Right lobe of liver (tissue), 6 donors: ENCODE data around the gene GMPR. TPM values are rescaled to one million over a fixed set of nuclear protein-coding genes. Genes with fewer than 3 reads are reported as not detected.

Experiments
- ATAC-seq, 4 donors: fragments of 200-7000 bp; cut with Tn5 transposase; one replicate each; pipeline ENCODE4 v1.9.1; 2020; ENCODE audit warnings: mild to moderate bottlenecking in 4 of 4, moderate library complexity in 4 of 4
- DNase-seq, 3 donors: peaks; one replicate each; pipeline ENCODE4 v3.0.0-alpha.2; 2020
- H3K27ac ChIP-seq, 3 donors: fragments of 200-600 bp; one replicate each; pipeline ENCODE4 v1.8.0; 2022
- H3K27me3 ChIP-seq, 2 donors: fragments of 200-600 bp; one replicate each; pipeline ENCODE4 v1.8.0; 2022
- H3K36me3 ChIP-seq, 4 donors: fragments of 200-600 bp; sonication (generic) in 1 of 4; one replicate each; pipeline versions ENCODE4 v1.5.1 to v1.8.0; 2017 to 2022; ENCODE audit warnings: control low read depth in 1 of 4
- H3K4me1 ChIP-seq, 4 donors: fragments of 200-600 bp; sonication (generic) in 1 of 4; one replicate each; pipeline versions ENCODE4 v1.5.1 to v1.8.0; 2017 to 2022; ENCODE audit warnings: control low read depth in 1 of 4
- H3K4me3 ChIP-seq, 3 donors: fragments of 200-600 bp; one replicate each; pipeline ENCODE4 v1.8.0; 2022
- H3K9me3 ChIP-seq, 4 donors: fragments of 200-600 bp; sonication (generic) in 1 of 4; one replicate each; pipeline versions ENCODE4 v1.5.1 to v1.8.0; 2017 to 2022; ENCODE audit warnings: control low read depth in 1 of 4
- CTCF ChIP-seq, 4 donors: fragments of 200-600 bp in 3 of 4; fragments of 450-650 bp in 1 of 4; IDR thresholded peaks; one replicate each; pipeline versions ENCODE4 v1.5.1 to v1.8.0; 2016 to 2022; ENCODE audit warnings: antibody characterized with exemption in 4 of 4, mild to moderate bottlenecking in 2 of 4
- POLR2A ChIP-seq: fragments of 450-650 bp; IDR thresholded peaks from one replicate; pipeline ENCODE4 v1.6.1; 2017; ENCODE audit warnings: antibody characterized with exemption, mild to moderate bottlenecking
- WGBS: methylation state at CpG from one replicate; pipeline ENCODE4 v1.1.6; 2018; ENCODE audit warnings: low coverage, low lambda C conversion rate; ENCODE audit not compliant: insufficient coverage; ENCODE audit errors: missing lambda C conversion rate; 5-methylcytosine and 5-hydroxymethylcytosine counted together
- intact Hi-C, 2 donors: fragments of 100-400 bp; cut with DNase I; formaldehyde crosslinking; loops; one replicate each; pipeline versions ENCODE4 v1.11.2 to v1.14.1; 2022
- small RNA-seq, 2 experiments: library from RNA; depleted of rRNA; stranded (forward); fragments of <200 nt; gene quantifications; one replicate each; pipeline ENCODE3, GENCODE V24; 2016
- total RNA-seq, 6 experiments: library from RNA; depleted of rRNA in 2 of 6; stranded (reverse); fragments of >200 nt in 2 of 6; fragmentation: NEBNext Ultra II Directional in 3 of 6; extraction: Animal tissue kit (Norgen Biotek cat#: 25700) in 3 of 6; gene quantifications; one replicate each; pipeline versions ENCODE4 v1.1.0 to v1.2.4, GENCODE V29; 2016 to 2023
- donor health status: DM: no; HTN: yes; CAD: no.
- donor health status: DM: no; HTN: no; CAD: no.
- donor health status: DM: no; HTN: no; CAD: no.
- donor health status: DM: no; HTN: yes; CAD: no.
- donor health status: DM: no; HTN: yes; CAD: no.

Gene GMPR
- total RNA-seq, 6 experiments from 2014 or later, result 3.7 to 6.5 (median 4.9) TPM

DNA sequence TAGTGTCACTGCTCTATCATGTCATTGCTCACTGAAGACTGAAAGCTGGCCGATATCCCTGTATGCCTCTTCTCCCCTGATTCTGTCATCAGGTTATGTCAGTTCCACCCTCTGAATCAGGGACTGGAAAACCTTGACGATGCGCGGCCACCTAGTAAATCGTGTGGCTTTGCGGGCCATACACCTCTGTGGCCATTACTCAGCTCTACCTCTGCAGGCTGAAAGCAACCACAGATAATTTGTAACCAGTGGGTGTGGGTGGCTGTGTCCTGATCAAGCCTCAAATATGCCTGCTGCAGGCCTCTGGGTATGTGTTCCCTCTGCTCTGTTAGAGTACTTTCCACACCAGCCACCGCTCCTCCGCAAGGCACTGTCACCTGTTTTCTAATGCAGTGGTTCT is 105.2 kb downstream of the GMPR start:
- Histone ChIP-seq H3K9me3 (no peaks in the 10 kb centered on the region), H3K4me1 (no peaks in the 10 kb centered on the region), H3K4me3 (no peak overlapping the region), H3K27me3 (no peaks in the 10 kb centered on the region), H3K27ac (no peak overlapping the region), H3K36me3 (no peaks in the 10 kb centered on the region)
- no peak for ATAC-seq
- TF ChIP-seq POLR2A, result no peak
- no peak for TF ChIP-seq CTCF (IDR thresholded peaks at IDR 0.05)
- no CpG with 5 or more reads among the region's 8 CpGs for WGBS
- intact Hi-C loops, result no loop called here
- no peak for DNase-seq

DNA sequence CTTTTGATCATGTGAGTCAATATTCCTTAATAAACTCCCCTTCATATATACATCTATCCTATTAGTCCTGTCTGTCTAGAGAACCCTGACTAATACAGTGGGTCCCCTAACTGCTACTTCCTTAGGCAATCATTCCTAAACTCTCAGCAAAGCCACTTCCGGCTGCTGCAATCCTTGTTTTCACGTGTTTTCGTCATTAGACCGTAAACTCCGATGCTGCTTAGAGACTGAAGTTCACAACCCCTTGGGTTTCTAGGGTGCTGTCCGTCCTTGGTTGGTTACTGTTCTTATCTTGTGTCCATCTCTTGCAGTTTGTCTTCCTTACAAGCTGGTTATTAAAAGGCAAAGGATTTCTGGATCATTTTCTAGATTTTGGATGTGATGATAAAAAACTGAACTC is 106.4 kb downstream of the GMPR start:
- intact Hi-C loops, result no loop called here
- H3K27ac ChIP-seq, result no peak overlapping the region
- WGBS, result 95% methylated on average over 6 of the region's 6 CpGs

More for the DNA sequence above, 106.4 kb downstream of the GMPR start:
- H3K4me3 ChIP-seq, result no peak overlapping the region
- TF ChIP-seq POLR2A (no peak), CTCF (IDR thresholded peaks at IDR 0.05) (no peak)
- H3K27me3 ChIP-seq, result no peaks in the 10 kb centered on the region
- ATAC-seq (no peak), DNase-seq (no peak)
- no peaks in the 10 kb centered on the region for H3K9me3 ChIP-seq
- H3K4me1 ChIP-seq, result no peaks in the 10 kb centered on the region
- H3K36me3 ChIP-seq, result no peaks in the 10 kb centered on the region

Small RNAs within 50 kb of the gene (small RNA-seq; reads per million reads assigned to genes)
- gene RF00019 (0 reads per million in 2 experiments), gene RNU6-1114P (0 reads per million in 2 experiments)

Other genes with a start within 250 kb of the GMPR start
- 1 to 10 TPM; 2.0 to 5.3 (median 2.8) TPM for gene MYLIP, start 109.5 kb upstream of the GMPR start, total RNA-seq